ENCODE measurements around the gene CCDC81. TPM values are rescaled to one million over a fixed set of nuclear protein-coding genes. Genes with fewer than 3 reads are reported as not detected.
A peak's percentile ranks its signal among the peaks of the same experiment; 100 is the strongest.

CCDC81 gene
- total and polyA plus RNA-seq, 9 of the 15 experiments (the other 6 are each of a cell fraction or from before 2014, with no cell fraction given), result 0.16 to 1.0 (median 0.41) TPM

DNA sequence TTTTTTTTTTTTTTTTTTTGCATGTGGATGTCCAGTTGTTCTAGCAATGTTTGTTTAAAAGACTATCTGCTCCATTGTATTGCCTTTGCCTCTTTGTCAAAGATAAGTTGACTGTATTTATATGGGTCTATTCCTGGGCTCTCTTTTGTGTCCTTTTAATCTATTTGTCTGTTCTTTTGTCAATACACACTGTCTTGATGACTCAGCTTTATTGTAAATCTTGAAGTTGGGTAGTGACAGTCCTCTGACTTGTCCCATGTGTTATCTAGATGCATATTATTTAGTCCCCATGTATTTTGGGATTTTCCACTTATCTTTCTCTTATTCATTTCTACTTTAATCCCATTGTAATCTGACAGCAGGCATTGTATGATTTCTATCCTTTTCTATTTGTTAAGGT lies 3.3 kb downstream of the CCDC81 start (continued):
- TF ChIP-seq JUND (IDR thresholded peaks at IDR 0.05; ENCODE audit: borderline replicate concordance, low read depth, low read length), result peak; percentile 40; the same call in 1 of the 2 replicates
- TF ChIP-seq JUND (tag; IDR thresholded peaks at IDR 0.05; ENCODE audit: borderline replicate concordance, low read depth, low read length), result peak; percentile 56; the same call in 2 of the 3 replicates
- TF ChIP-seq MAFF (IDR thresholded peaks at IDR 0.05; ENCODE audit: low read length), result peak; percentile 93
- TF ChIP-seq, protein P1, sequence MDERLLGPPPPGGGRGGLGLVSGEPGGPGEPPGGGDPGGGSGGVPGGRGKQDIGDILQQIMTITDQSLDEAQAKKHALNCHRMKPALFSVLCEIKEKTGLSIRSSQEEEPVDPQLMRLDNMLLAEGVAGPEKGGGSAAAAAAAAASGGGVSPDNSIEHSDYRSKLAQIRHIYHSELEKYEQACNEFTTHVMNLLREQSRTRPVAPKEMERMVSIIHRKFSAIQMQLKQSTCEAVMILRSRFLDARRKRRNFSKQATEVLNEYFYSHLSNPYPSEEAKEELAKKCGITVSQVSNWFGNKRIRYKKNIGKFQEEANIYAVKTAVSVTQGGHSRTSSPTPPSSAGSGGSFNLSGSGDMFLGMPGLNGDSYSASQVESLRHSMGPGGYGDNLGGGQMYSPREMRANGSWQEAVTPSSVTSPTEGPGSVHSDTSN (CRISPR knock-in tag; IDR thresholded peaks at IDR 0.05; ENCODE audit: low read depth), result no peak
- TF ChIP-seq, protein P1 (tag; conservative IDR thresholded peaks at IDR 0.05; ENCODE audit: low read depth), result peak; percentile 46; the same call in 1 of the 2 replicates
- no peak for TF ChIP-seq SIN3B (IDR thresholded peaks at IDR 0.05; ENCODE audit: low read depth)
- TF ChIP-seq TFAM (CRISPR knock-in tag; conservative IDR thresholded peaks at IDR 0.05), result no peak
- TF ChIP-seq ZSCAN32 (CRISPR knock-in tag; IDR thresholded peaks at IDR 0.05), result no peak
- TF ChIP-seq MAFK (IDR thresholded peaks at IDR 0.05; ENCODE audit: low read length), result peak; percentile 92
- TF ChIP-seq, protein P2, sequence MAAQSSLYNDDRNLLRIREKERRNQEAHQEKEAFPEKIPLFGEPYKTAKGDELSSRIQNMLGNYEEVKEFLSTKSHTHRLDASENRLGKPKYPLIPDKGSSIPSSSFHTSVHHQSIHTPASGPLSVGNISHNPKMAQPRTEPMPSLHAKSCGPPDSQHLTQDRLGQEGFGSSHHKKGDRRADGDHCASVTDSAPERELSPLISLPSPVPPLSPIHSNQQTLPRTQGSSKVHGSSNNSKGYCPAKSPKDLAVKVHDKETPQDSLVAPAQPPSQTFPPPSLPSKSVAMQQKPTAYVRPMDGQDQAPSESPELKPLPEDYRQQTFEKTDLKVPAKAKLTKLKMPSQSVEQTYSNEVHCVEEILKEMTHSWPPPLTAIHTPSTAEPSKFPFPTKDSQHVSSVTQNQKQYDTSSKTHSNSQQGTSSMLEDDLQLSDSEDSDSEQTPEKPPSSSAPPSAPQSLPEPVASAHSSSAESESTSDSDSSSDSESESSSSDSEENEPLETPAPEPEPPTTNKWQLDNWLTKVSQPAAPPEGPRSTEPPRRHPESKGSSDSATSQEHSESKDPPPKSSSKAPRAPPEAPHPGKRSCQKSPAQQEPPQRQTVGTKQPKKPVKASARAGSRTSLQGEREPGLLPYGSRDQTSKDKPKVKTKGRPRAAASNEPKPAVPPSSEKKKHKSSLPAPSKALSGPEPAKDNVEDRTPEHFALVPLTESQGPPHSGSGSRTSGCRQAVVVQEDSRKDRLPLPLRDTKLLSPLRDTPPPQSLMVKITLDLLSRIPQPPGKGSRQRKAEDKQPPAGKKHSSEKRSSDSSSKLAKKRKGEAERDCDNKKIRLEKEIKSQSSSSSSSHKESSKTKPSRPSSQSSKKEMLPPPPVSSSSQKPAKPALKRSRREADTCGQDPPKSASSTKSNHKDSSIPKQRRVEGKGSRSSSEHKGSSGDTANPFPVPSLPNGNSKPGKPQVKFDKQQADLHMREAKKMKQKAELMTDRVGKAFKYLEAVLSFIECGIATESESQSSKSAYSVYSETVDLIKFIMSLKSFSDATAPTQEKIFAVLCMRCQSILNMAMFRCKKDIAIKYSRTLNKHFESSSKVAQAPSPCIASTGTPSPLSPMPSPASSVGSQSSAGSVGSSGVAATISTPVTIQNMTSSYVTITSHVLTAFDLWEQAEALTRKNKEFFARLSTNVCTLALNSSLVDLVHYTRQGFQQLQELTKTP (IDR thresholded peaks at IDR 0.05; ENCODE audit: low read depth in 1 of 2, partially characterized antibody in 2 of 2), result no peak
- TF ChIP-seq HMG20B (CRISPR knock-in tag; IDR thresholded peaks at IDR 0.05), result no peak
- TF ChIP-seq FOXM1 (IDR thresholded peaks at IDR 0.05; ENCODE audit: low read depth), result no peak
- no peak for TF ChIP-seq FOXM1 (CRISPR knock-in tag; IDR thresholded peaks at IDR 0.05; ENCODE audit: low read depth)
- no peak for TF ChIP-seq POLR2B (IDR thresholded peaks at IDR 0.05; ENCODE audit: low read depth, partially characterized antibody)
- TF ChIP-seq SOX6 (IDR thresholded peaks at IDR 0.05), result 0 out of 2 replicates have a peak, but pooled peaks have one; percentile 40
- TF ChIP-seq NBN (IDR thresholded peaks at IDR 0.05; ENCODE audit: low read depth), result no peak
- peak; percentile 36; the same call in 1 of the 2 replicates for TF ChIP-seq ARID1B (IDR thresholded peaks at IDR 0.05)
- no peak for TF ChIP-seq XRCC3 (IDR thresholded peaks at IDR 0.05)
- TF ChIP-seq RUNX1 (IDR thresholded peaks at IDR 0.05; ENCODE audit: low read depth), result no peak
- TF ChIP-seq ZKSCAN1 (IDR thresholded peaks at IDR 0.05; ENCODE audit: low read depth, low read length), result no peak
- TF ChIP-seq, protein P3, sequence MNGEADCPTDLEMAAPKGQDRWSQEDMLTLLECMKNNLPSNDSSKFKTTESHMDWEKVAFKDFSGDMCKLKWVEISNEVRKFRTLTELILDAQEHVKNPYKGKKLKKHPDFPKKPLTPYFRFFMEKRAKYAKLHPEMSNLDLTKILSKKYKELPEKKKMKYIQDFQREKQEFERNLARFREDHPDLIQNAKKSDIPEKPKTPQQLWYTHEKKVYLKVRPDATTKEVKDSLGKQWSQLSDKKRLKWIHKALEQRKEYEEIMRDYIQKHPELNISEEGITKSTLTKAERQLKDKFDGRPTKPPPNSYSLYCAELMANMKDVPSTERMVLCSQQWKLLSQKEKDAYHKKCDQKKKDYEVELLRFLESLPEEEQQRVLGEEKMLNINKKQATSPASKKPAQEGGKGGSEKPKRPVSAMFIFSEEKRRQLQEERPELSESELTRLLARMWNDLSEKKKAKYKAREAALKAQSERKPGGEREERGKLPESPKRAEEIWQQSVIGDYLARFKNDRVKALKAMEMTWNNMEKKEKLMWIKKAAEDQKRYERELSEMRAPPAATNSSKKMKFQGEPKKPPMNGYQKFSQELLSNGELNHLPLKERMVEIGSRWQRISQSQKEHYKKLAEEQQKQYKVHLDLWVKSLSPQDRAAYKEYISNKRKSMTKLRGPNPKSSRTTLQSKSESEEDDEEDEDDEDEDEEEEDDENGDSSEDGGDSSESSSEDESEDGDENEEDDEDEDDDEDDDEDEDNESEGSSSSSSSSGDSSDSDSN (IDR thresholded peaks at IDR 0.05; ENCODE audit: borderline replicate concordance in 1 of 2, low read depth in 2 of 2, low read length in 2 of 2), result no peak
- no peak for TF ChIP-seq SREBF1 (IDR thresholded peaks at IDR 0.05; ENCODE audit: borderline replicate concordance, low read depth, low read length)
